GM19467 (cell line): Measurements from ENCODE around the gene BTBD2.
"Not testable (repeated sequence)": the region's sequence is repeated elsewhere in the genome, so short reads cannot be mapped to it uniquely, and the experiment has no call there.

Experiments
- ATAC-seq: cut with Tn5 transposase; IDR thresholded peaks from one replicate; pipeline ENCODE4 v1.9.1; 2021; ENCODE audit warnings: mild to moderate bottlenecking, moderate library complexity; ENCODE audit not compliant: unreplicated experiment

Gene BTBD2

GRCh38 chr19:2040647-2041432 is 25.3 kb upstream of the BTBD2 start:
- no peak for ATAC-seq

GRCh38 chr19:2039959-2040646 is 24.6 kb upstream of the BTBD2 start:
- no peak for ATAC-seq

GRCh38 chr19:2039089-2039958 is 23.8 kb upstream of the BTBD2 start:
- no peak for ATAC-seq

GRCh38 chr19:2038284-2039088 is 23.0 kb upstream of the BTBD2 start:
- ATAC-seq, result no peak

- no peak for ATAC-seq
Measured at GRCh38 chr19:2037651-2038255, 22.2 kb upstream of the BTBD2 start.

- no peak for ATAC-seq
Measured at GRCh38 chr19:2036424-2036823, 20.9 kb upstream of the BTBD2 start.

- ATAC-seq, result no peak
Measured at GRCh38 chr19:2035590-2035991, 20.1 kb upstream of the BTBD2 start.

- no peak for ATAC-seq
Measured at GRCh38 chr19:2034729-2035589, 19.4 kb upstream of the BTBD2 start.

- not testable (repeated sequence) for ATAC-seq
Measured at GRCh38 chr19:2034253-2034652, 18.7 kb upstream of the BTBD2 start.

- ATAC-seq, result no peak
Measured at GRCh38 chr19:2033825-2034159, 18.3 kb upstream of the BTBD2 start.

- ATAC-seq, result no peak
Measured at GRCh38 chr19:2033115-2033824, 17.8 kb upstream of the BTBD2 start.

GRCh38 chr19:2032296-2032941 is 16.9 kb upstream of the BTBD2 start:
- ATAC-seq, result no peak

- ATAC-seq, result no peak
Measured at GRCh38 chr19:2027361-2027760, 11.8 kb upstream of the BTBD2 start.

GRCh38 chr19:2026770-2027169 is 11.3 kb upstream of the BTBD2 start:
- no peak for ATAC-seq

GRCh38 chr19:2022289-2022688 is 6.8 kb upstream of the BTBD2 start:
- ATAC-seq, result no peak

GRCh38 chr19:2021453-2022140 is 6.1 kb upstream of the BTBD2 start:
- no peak for ATAC-seq

GRCh38 chr19:2018752-2019151 is 3.2 kb upstream of the BTBD2 start:
- no peak for ATAC-seq
